ENCODE measurements around the gene VANGL2. TPM values are rescaled to one million over a fixed set of nuclear protein-coding genes. Genes with fewer than 3 reads are reported as not detected.

Gene VANGL2
- total and polyA plus RNA-seq, 2 experiments from 2014 or later, result 17.7 to 51.3 TPM

- H3K27me3 Mint-ChIP-seq (ENCODE audit: insufficient read depth, low read depth, poor library complexity), result no peaks in the 10 kb centered on the region
- Histone ChIP-seq H3K36me3 (ENCODE audit: insufficient read depth) (no peaks in the 10 kb centered on the region), H4K20me1 (replicated peaks; ENCODE audit: insufficient read depth) (no peaks in the 10 kb centered on the region), H3K27ac (ENCODE audit: low read depth) (no peak overlapping the region), H2AFZ (peak overlapping the region; percentile 80), H3K9me2 (ENCODE audit: insufficient read depth) (no peaks in the 10 kb centered on the region; the same call in 1 of the 2 replicates), H3F3A (replicated peaks; ENCODE audit: low read depth) (no peaks in the 10 kb centered on the region), H3K4me1 (ENCODE audit: insufficient read depth) (no peaks in the 10 kb centered on the region), H3K4me2 (no peak overlapping the region), H3K79me2 (replicated peaks; ENCODE audit: insufficient read depth) (no peaks in the 10 kb centered on the region), H3K4me3 (no peak overlapping the region), H3K27me3 (ENCODE audit: insufficient read depth) (no peaks in the 10 kb centered on the region)
- H3K27ac Mint-ChIP-seq, result no peak overlapping the region
- DNase-seq (ENCODE audit: low spot score), result no peak
- TF ChIP-seq REST (IDR thresholded peaks at IDR 0.05; ENCODE audit: unreplicated experiment) (no peak), CREB1 (CRISPR knock-in tag; IDR thresholded peaks at IDR 0.05; ENCODE audit: low read depth) (no peak), EZH2phosphoT487 (IDR thresholded peaks at IDR 0.05; ENCODE audit: unreplicated experiment) (no peak), ZNF114 (CRISPR knock-in tag; IDR thresholded peaks at IDR 0.05) (no peak), POLR2AphosphoS5 (IDR thresholded peaks at IDR 0.05; ENCODE audit: low read depth) (no peak), ZNF331 (CRISPR knock-in tag; IDR thresholded peaks at IDR 0.05; ENCODE audit: low read depth) (no peak), STAT1 (IDR thresholded peaks at IDR 0.05; ENCODE audit: unreplicated experiment) (no peak), NANOG (IDR thresholded peaks at IDR 0.05; ENCODE audit: borderline replicate concordance) (no peak), ZNF462 (CRISPR knock-in tag; IDR thresholded peaks at IDR 0.05) (no peak), CTCF (conservative IDR thresholded peaks at IDR 0.05; ENCODE audit: low read depth in 2 of 2) (no peak), ETS1 (IDR thresholded peaks at IDR 0.05) (no peak), JUNB (IDR thresholded peaks at IDR 0.05; ENCODE audit: unreplicated experiment) (no peak), EZH2 (IDR thresholded peaks at IDR 0.05; ENCODE audit: low read depth, unreplicated experiment) (no peak)
- H3K9me3 Mint-ChIP-seq, result no peaks in the 10 kb centered on the region; the same call in 2 of the 3 replicates
- H3K4me3 Mint-ChIP-seq, result no peak overlapping the region
- peaks cover 6% of the 10 kb centered on the region; the same call in 2 of the 3 replicates for H3K4me1 Mint-ChIP-seq
- ATAC-seq, result no peak
- no peaks in the 10 kb centered on the region for H3K36me3 Mint-ChIP-seq (ENCODE audit: low read depth)
Observed at GRCh38 chr1:160437432-160438316, 37.3 kb downstream of the VANGL2 start.

Data from GM23338 (cell line).